ENCODE data around the gene MCRIP2.
A peak's percentile ranks its signal among the peaks of the same experiment; 100 is the strongest.

MCRIP2 gene

DNA sequence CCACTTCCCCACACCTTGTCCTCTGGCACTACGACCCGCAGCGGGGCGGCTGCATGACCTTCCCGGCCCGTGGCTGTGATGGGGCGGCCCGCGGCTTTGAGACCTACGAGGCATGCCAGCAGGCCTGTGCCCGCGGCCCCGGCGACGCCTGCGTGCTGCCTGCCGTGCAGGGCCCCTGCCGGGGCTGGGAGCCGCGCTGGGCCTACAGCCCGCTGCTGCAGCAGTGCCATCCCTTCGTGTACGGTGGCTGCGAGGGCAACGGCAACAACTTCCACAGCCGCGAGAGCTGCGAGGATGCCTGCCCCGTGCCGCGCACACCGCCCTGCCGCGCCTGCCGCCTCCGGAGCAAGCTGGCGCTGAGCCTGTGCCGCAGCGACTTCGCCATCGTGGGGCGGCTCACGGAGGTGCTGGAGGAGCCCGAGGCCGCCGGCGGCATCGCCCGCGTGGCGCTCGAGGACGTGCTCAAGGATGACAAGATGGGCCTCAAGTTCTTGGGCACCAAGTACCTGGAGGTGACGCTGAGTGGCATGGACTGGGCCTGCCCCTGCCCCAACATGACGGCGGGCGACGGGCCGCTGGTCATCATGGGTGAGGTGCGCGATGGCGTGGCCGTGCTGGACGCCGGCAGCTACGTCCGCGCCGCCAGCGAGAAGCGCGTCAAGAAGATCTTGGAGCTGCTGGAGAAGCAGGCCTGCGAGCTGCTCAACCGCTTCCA lies 8.1 kb upstream of the MCRIP2 start:
- Histone ChIP-seq H3K9me2 (replicated peaks; ENCODE audit: control insufficient read depth, low read length) (no peaks in the 10 kb centered on the region), H3K4me2 (ENCODE audit: low read length) (no peak overlapping the region), H3K79me2 (ENCODE audit: control insufficient read depth, low read length) (peaks cover 19% of the 10 kb centered on the region), H3K36me3 (ENCODE audit: control insufficient read depth, low read length) (peaks cover 29% of the 10 kb centered on the region), H4K20me1 (ENCODE audit: control insufficient read depth, insufficient read depth, low read depth, low read length) (no peaks in the 10 kb centered on the region), H3F3A (ENCODE audit: control insufficient read depth, insufficient read depth) (peaks cover 2% of the 10 kb centered on the region; the same call in 1 of the 2 replicates), H3K4me1 (ENCODE audit: control insufficient read depth, low read length) (peaks cover 23% of the 10 kb centered on the region), H3K9me3 (ENCODE audit: control insufficient read depth, insufficient read depth, low read length) (no peaks in the 10 kb centered on the region), H3K4me3 (ENCODE audit: low read length) (no peak overlapping the region), H3K27ac (ENCODE audit: low read depth, low read length) (no peak overlapping the region), H3K27me3 (ENCODE audit: control insufficient read depth, low read length) (no peaks in the 10 kb centered on the region)
- TF ChIP-seq CTCF (IDR thresholded peaks at IDR 0.05; ENCODE audit: low read depth, low read length, poor library complexity, severe bottlenecking) (no peak), EZH2phosphoT487 (IDR thresholded peaks at IDR 0.05; ENCODE audit: borderline replicate concordance, low read length) (no peak)

GRCh38 chr16:634051-634670 lies 7.5 kb upstream of the MCRIP2 start:
- no peak overlapping the region for H3K27ac ChIP-seq (ENCODE audit: low read depth, low read length)
- H3K4me1 ChIP-seq (ENCODE audit: control insufficient read depth, low read length): peaks cover 29% of the 10 kb centered on the region
- H3K27me3 ChIP-seq (ENCODE audit: control insufficient read depth, low read length): no peaks in the 10 kb centered on the region
- H3K4me2 ChIP-seq (ENCODE audit: low read length): no peak overlapping the region
- H3K36me3 ChIP-seq (ENCODE audit: control insufficient read depth, low read length): peaks cover 29% of the 10 kb centered on the region
- H3F3A ChIP-seq (ENCODE audit: control insufficient read depth, insufficient read depth): peaks cover 6% of the 10 kb centered on the region
- H3K9me2 ChIP-seq (replicated peaks; ENCODE audit: control insufficient read depth, low read length): no peaks in the 10 kb centered on the region
- H3K9me3 ChIP-seq (ENCODE audit: control insufficient read depth, insufficient read depth, low read length): no peaks in the 10 kb centered on the region
- H3K4me3 ChIP-seq (ENCODE audit: low read length): no peak overlapping the region
- H3K79me2 ChIP-seq (ENCODE audit: control insufficient read depth, low read length): peaks cover 19% of the 10 kb centered on the region
- no peaks in the 10 kb centered on the region for H4K20me1 ChIP-seq (ENCODE audit: control insufficient read depth, insufficient read depth, low read depth, low read length)
- TF ChIP-seq EZH2phosphoT487 (IDR thresholded peaks at IDR 0.05; ENCODE audit: borderline replicate concordance, low read length) (no peak), CTCF (IDR thresholded peaks at IDR 0.05; ENCODE audit: low read depth, low read length, poor library complexity, severe bottlenecking) (no peak)

DNA sequence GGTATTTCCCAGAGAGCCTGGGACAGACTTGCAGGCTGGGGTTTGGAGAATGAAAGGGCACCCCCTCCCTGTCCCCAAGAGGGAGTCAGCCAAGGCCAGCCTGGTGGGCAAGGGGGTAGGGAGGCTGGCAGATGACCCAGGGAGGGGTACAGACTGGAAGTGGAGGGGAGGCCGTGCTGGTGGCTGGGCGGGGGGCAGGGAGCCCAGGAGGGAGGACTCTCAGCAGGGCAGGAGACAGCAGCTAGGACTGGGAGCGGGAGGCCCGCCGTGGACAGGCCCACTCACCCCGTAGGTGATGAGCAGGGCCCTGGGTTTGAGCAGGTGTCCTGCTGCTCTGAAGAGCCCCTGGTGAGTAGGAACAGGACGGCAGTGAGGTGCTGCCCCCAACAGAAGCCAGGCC lies 6.6 kb upstream of the MCRIP2 start:
- H3K27ac ChIP-seq (ENCODE audit: low read depth, low read length): no peak overlapping the region
- no peak for TF ChIP-seq EZH2phosphoT487 (IDR thresholded peaks at IDR 0.05; ENCODE audit: borderline replicate concordance, low read length)
- no peak for TF ChIP-seq CTCF (IDR thresholded peaks at IDR 0.05; ENCODE audit: low read depth, low read length, poor library complexity, severe bottlenecking)
- peak overlapping the region; percentile 82 for H3K4me3 ChIP-seq (ENCODE audit: low read length)
- peak overlapping the region; percentile 95 for H3K4me2 ChIP-seq (ENCODE audit: low read length)
- no peaks in the 10 kb centered on the region for H3K9me3 ChIP-seq (ENCODE audit: control insufficient read depth, insufficient read depth, low read length)
- no peaks in the 10 kb centered on the region for H3K27me3 ChIP-seq (ENCODE audit: control insufficient read depth, low read length)
- no peaks in the 10 kb centered on the region for H3K9me2 ChIP-seq (replicated peaks; ENCODE audit: control insufficient read depth, low read length)
- peaks cover 12% of the 10 kb centered on the region for H3F3A ChIP-seq (ENCODE audit: control insufficient read depth, insufficient read depth)
- no peaks in the 10 kb centered on the region for H4K20me1 ChIP-seq (ENCODE audit: control insufficient read depth, insufficient read depth, low read depth, low read length)
- peaks cover 37% of the 10 kb centered on the region for H3K4me1 ChIP-seq (ENCODE audit: control insufficient read depth, low read length)
- H3K36me3 ChIP-seq (ENCODE audit: control insufficient read depth, low read length): peaks cover 29% of the 10 kb centered on the region
- peaks cover 19% of the 10 kb centered on the region for H3K79me2 ChIP-seq (ENCODE audit: control insufficient read depth, low read length)
